Measurements from ENCODE around the gene GNGT1. TPM values are rescaled to one million over a fixed set of nuclear protein-coding genes. Genes with fewer than 3 reads are reported as not detected.

Gene GNGT1
- total RNA-seq, 1 donor, result not detected

- Histone ChIP-seq H3K4me3 (ENCODE audit: insufficient read depth, low read length) (no peak overlapping the region), H3K79me2 (ENCODE audit: insufficient read depth, low read length) (no peaks in the 10 kb centered on the region), H3K4me2 (ENCODE audit: insufficient read depth, low read length) (no peak overlapping the region), H3K27ac (ENCODE audit: low read depth, low read length) (no peak overlapping the region), H3K9me3 (ENCODE audit: low read depth, low read length) (no peaks in the 10 kb centered on the region), H2AFZ (ENCODE audit: low read length) (no peak overlapping the region), H3K4me1 (ENCODE audit: insufficient read depth, low read length) (peaks cover 23% of the 10 kb centered on the region), H4K20me1 (ENCODE audit: insufficient read depth, low read length) (no peaks in the 10 kb centered on the region), H3K36me3 (ENCODE audit: insufficient read depth, low read length) (no peaks in the 10 kb centered on the region), H3K27me3 (ENCODE audit: insufficient read depth, low read length) (no peaks in the 10 kb centered on the region)
- no peak for DNase-seq (ENCODE audit: insufficient read length, low spot score, missing footprints)
- TF ChIP-seq CTCF (IDR thresholded peaks at IDR 0.05; ENCODE audit: extremely low read depth, low read depth, low read length), result no peak
These were observed 39.6 kb downstream of the GNGT1 start for GRCh38 chr7:93945756-93946535.

GRCh38 chr7:93948106-93948505 lies 41.7 kb downstream of the GNGT1 start:
- no peak for TF ChIP-seq CTCF (IDR thresholded peaks at IDR 0.05; ENCODE audit: extremely low read depth, low read depth, low read length)
- Histone ChIP-seq H2AFZ (ENCODE audit: low read length) (no peak overlapping the region), H3K36me3 (ENCODE audit: insufficient read depth, low read length) (no peaks in the 10 kb centered on the region), H3K27ac (ENCODE audit: low read depth, low read length) (peak overlapping the region; percentile 39), H3K27me3 (ENCODE audit: insufficient read depth, low read length) (no peaks in the 10 kb centered on the region), H3K4me3 (ENCODE audit: insufficient read depth, low read length) (no peak overlapping the region), H4K20me1 (ENCODE audit: insufficient read depth, low read length) (no peaks in the 10 kb centered on the region), H3K79me2 (ENCODE audit: insufficient read depth, low read length) (no peaks in the 10 kb centered on the region), H3K4me1 (ENCODE audit: insufficient read depth, low read length) (peaks cover 19% of the 10 kb centered on the region), H3K9me3 (ENCODE audit: low read depth, low read length) (no peaks in the 10 kb centered on the region), H3K4me2 (ENCODE audit: insufficient read depth, low read length) (no peak overlapping the region)
- no peak for DNase-seq (ENCODE audit: insufficient read length, low spot score, missing footprints)

- H3K36me3 ChIP-seq (ENCODE audit: insufficient read depth, low read length), result no peaks in the 10 kb centered on the region
- H3K9me3 ChIP-seq (ENCODE audit: low read depth, low read length), result no peaks in the 10 kb centered on the region
- peak overlapping the region; percentile 9 for H3K27ac ChIP-seq (ENCODE audit: low read depth, low read length)
- no peak for DNase-seq (ENCODE audit: insufficient read length, low spot score, missing footprints)
- TF ChIP-seq CTCF (IDR thresholded peaks at IDR 0.05; ENCODE audit: extremely low read depth, low read depth, low read length), result no peak
- H2AFZ ChIP-seq (ENCODE audit: low read length), result no peak overlapping the region
- H3K4me2 ChIP-seq (ENCODE audit: insufficient read depth, low read length), result no peak overlapping the region
- no peaks in the 10 kb centered on the region for H3K79me2 ChIP-seq (ENCODE audit: insufficient read depth, low read length)
- H4K20me1 ChIP-seq (ENCODE audit: insufficient read depth, low read length), result no peaks in the 10 kb centered on the region
- H3K4me1 ChIP-seq (ENCODE audit: insufficient read depth, low read length), result peaks cover 19% of the 10 kb centered on the region
- no peak overlapping the region for H3K4me3 ChIP-seq (ENCODE audit: insufficient read depth, low read length)
- H3K27me3 ChIP-seq (ENCODE audit: insufficient read depth, low read length), result no peaks in the 10 kb centered on the region
These were observed 42.5 kb downstream of the GNGT1 start for GRCh38 chr7:93948873-93949272.

- Histone ChIP-seq H3K9me3 (ENCODE audit: low read depth, low read length) (no peaks in the 10 kb centered on the region), H3K27me3 (ENCODE audit: insufficient read depth, low read length) (no peaks in the 10 kb centered on the region), H3K4me2 (ENCODE audit: insufficient read depth, low read length) (no peak overlapping the region), H3K79me2 (ENCODE audit: insufficient read depth, low read length) (no peaks in the 10 kb centered on the region), H3K4me3 (ENCODE audit: insufficient read depth, low read length) (no peak overlapping the region), H3K36me3 (ENCODE audit: insufficient read depth, low read length) (no peaks in the 10 kb centered on the region), H3K27ac (ENCODE audit: low read depth, low read length) (peak overlapping the region; percentile 9), H4K20me1 (ENCODE audit: insufficient read depth, low read length) (no peaks in the 10 kb centered on the region), H2AFZ (ENCODE audit: low read length) (no peak overlapping the region), H3K4me1 (ENCODE audit: insufficient read depth, low read length) (peaks cover 19% of the 10 kb centered on the region)
- TF ChIP-seq CTCF (IDR thresholded peaks at IDR 0.05; ENCODE audit: extremely low read depth, low read depth, low read length), result no peak
- peak; percentile 82 for DNase-seq (ENCODE audit: insufficient read length, low spot score, missing footprints)
These were observed 43.1 kb downstream of the GNGT1 start for GRCh38 chr7:93949423-93949822.

Data from osteoblast (primary cell).